ENCODE results near the gene NDUFB8.

The NDUFB8 gene

GRCh38 chr10:100506596-100507356 lies 22.9 kb downstream of the NDUFB8 start:
- no peak for DNase-seq

DNA sequence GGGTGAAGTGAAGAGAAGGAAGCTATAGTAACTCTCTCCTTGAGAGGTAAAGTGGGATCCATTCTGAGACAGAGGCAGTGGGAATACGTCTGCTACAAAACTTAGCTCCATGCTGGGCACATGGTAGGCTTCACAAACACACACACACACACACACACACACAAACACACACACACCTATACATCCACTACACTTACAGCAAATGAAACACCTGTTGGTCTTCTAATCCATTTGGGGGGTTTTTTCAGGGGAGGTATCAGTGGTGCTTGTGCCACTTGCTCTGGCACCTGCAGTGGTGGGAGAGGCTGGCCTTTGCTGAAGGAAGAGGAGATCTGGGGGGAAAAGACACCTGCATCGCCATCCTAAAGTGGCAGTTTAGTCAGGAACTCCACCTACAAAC lies 24.5 kb downstream of the NDUFB8 start:
- DNase-seq = no peak

DNA sequence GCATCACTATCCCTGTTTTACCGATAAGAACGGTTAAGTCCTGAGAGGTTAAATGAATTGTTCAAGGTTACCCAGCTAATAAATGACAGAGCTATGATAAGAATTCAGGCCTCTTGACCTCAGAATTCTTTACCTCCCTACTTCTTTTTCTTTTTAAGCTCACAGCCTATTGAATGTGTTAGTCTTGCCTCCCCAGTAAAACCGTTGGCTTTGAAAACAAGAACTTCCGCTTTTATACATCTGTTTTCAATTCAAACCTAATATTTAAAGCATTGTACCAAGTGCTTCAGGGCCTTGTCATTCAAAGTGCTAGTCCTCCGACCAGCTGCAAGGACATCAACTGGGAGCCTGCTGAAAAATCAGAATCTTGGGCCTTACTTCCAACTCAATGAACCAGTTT lies 25.6 kb downstream of the NDUFB8 start:
- no peak for DNase-seq

GRCh38 chr10:100502926-100503494 lies 26.7 kb downstream of the NDUFB8 start:
- DNase-seq = no peak

GRCh38 chr10:100501423-100501822 lies 28.2 kb downstream of the NDUFB8 start:
- DNase-seq = no peak

DNA sequence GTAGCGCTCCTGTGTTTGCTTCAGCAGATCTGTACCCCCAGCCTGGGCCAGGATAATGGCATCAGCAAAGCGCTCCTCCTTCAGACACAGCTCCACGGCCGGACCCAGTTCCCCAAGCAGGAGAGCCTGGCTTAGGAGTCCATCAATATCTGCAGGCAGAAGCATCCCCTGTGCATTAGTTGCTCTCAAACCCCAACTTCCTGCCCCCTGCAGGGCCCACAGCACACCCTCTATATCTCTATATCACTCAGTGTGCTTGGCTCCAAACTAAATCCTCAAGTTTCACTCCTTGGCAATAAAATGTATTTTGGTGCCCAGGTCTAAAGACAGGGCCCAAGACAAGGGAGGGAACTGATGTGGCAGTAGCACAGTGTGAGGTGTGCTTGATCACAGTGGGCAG lies 31.6 kb downstream of the NDUFB8 start:
- DNase-seq = no peak

GRCh38 chr10:100496567-100496966 lies 33.1 kb downstream of the NDUFB8 start:
- DNase-seq = no peak

GRCh38 chr10:100490531-100490930 lies 39.1 kb downstream of the NDUFB8 start:
- no peak for DNase-seq

DNA sequence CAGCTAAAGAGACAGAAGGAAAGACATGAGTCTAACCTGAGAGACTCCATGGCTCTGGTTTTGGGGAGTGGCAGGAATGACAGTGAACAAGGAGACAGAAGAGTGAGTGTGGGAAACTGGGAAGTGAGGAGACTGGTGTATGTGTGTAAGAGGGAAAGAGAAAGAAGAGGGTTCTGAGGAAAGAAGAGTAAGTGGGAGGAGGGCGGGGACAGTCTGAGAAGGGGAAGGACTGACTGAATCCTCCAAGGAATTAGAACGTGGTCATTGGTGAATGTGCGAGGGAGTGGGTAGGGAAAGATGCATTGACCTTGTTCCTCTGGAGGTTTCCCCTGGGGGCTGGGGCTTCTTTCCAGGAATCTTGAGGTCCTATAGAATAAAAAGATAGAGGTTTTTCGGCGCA lies 40.3 kb downstream of the NDUFB8 start:
- no peak for DNase-seq

GRCh38 chr10:100487529-100487928 lies 42.1 kb downstream of the NDUFB8 start:
- DNase-seq = no peak

- DNase-seq = no peak
These were observed 43.7 kb downstream of the NDUFB8 start for GRCh38 chr10:100485801-100486495.

DNA sequence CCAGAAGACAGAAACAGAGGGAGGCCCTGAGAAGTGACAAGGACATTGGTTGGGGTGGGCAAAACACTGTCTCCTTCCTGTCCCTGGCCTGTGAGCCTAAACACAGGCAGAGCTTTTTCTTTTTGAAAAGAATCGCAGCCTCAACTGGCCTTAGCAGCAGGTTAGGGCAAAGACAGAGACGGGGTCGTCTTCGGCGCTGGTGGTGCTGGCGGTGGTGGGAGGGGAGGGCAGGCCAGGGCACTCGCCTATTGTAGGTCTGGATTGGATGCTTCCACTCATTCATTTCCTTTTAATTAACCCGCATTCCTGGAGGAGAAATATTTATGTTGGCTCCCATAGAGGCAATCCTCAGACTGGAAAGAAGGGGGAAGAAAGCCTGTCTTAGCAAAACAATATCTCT lies 44.3 kb downstream of the NDUFB8 start:
- DNase-seq = no peak

- DNase-seq = no peak
These were observed 45.6 kb downstream of the NDUFB8 start for GRCh38 chr10:100483876-100484666.

GRCh38 chr10:100482834-100483185 lies 46.9 kb downstream of the NDUFB8 start:
- peak in 1 of 2 experiments; percentile 19 for DNase-seq

DNA sequence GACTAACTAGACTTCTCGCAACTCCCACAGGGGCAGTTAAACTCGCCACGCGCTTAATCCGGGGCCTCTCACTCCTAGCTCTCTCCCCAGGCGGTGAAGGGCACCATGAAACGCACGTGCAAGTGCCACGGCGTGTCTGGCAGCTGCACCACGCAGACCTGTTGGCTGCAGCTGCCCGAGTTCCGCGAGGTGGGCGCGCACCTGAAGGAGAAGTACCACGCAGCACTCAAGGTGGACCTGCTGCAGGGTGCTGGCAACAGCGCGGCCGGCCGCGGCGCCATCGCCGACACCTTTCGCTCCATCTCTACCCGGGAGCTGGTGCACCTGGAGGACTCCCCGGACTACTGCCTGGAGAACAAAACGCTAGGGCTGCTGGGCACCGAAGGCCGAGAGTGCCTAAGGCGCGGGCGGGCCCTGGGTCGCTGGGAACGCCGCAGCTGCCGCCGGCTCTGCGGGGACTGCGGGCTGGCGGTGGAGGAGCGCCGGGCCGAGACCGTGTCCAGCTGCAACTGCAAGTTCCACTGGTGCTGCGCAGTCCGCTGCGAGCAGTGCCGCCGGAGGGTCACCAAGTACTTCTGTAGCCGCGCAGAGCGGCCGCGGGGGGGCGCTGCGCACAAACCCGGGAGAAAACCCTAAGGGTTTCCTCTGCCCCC lies 47.4 kb downstream of the NDUFB8 start:
- DNase-seq = peak; percentile 8 to 50

DNA sequence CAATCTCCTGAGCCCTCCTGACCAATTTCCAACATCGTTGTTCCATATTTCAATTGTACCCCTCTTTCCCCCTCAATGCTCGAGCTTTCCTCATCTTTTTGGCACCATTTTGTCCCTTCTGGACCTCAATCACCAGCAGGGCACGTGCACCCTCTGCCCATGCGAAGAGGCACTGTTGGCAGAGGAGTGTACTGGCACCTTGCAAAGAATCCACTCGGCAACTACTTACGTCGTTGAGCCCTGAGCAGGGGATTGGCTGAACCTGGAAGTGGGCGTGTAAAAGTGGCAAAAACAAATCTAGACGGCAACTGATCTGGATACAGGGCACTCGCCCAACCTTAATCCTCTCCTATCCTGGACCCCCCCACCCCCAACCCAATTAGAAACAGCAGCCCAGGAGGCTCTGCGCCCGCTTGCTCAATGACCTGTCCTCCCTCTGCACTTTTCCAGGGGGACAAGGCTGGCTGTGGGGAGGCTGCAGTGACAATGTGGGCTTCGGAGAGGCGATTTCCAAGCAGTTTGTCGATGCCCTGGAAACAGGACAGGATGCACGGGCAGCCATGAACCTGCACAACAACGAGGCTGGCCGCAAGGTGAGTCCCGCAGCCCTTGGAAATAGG lies 48.1 kb downstream of the NDUFB8 start:
- peak; percentile 61 to 83 for DNase-seq

DNA sequence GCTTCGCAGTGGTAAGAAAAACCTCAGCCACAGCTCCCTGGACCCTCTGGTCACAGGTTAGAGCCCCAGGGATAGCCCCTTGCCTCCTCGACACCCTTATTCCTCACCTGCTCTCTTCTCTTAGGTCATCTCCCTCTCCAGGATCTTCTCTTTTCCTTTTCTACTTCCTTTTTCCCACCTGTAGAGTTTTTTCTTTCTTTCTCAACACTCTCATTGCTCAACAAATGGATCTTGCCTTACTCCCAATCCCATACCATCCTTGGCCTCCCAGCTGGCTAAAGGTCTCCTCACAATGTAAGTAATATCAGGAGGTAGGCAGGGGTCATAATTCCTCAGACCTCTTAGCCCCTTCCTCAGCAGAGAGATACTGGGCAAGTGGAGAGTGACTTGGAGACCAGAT lies 49.7 kb downstream of the NDUFB8 start:
- no peak for DNase-seq

GRCh38 chr10:100479037-100479436 lies 50.6 kb downstream of the NDUFB8 start:
- no peak for DNase-seq

DNA sequence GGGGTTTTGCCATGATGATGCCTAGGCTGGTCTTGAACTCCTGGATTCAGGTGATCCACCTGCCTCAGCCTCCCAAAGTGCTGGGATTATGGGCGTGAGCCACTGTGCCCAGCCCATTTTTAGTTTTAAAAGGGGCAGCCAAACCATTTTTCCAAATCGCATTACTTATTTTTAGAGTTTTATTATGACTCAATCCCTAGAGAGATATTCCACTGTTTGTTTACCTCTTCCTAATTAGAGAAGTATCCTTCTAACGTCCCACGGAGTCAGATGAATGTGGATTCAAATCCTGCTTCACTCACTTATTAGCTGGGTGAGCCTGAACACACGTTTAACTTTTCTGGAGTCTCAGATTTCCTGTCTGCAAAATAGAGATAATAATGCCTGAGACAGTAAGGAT lies 51.7 kb downstream of the NDUFB8 start:
- no peak for DNase-seq

All from NCI-H524 (cell line).